ENCODE measurements around the gene USF2.
A peak's percentile ranks its signal among the peaks of the same experiment; 100 is the strongest.

The USF2 gene

GRCh38 chr19:35265900-35266519 is 2.8 kb upstream of the USF2 start:
- no peak for TF ChIP-seq CTCF (IDR thresholded peaks at IDR 0.05; ENCODE audit: control extremely low read depth, extremely low read depth, low read depth, missing control alignments)
- DNase-seq (ENCODE audit: extremely low spot score) = no peak
- CTCF ChIA-PET = interaction anchor here (0.7 to 3.4 kb wide), 5 partner anchors 9 to 229 kb away, joined by 3 to 12 read pairs (median 3); partner anchors contain the start of gene FXYD7
- POLR2A ChIA-PET = interaction anchor here (0.6 kb wide), 2 partner anchors 9 to 61 kb away, joined by 3 to 7 read pairs; no protein-coding TSS in a partner anchor

GRCh38 chr19:35266520-35267352 is 2.0 kb upstream of the USF2 start:
- ChIA-PET POLR2A (interaction anchor here (0.6 kb wide), 1 partner anchor 61 kb away, joined by 7 read pairs; no protein-coding TSS in a partner anchor), CTCF (interaction anchor here (1.3 to 3.4 kb wide), 3 partner anchors 9 to 228 kb away, joined by 3 to 12 read pairs (median 3); no protein-coding TSS in a partner anchor)
- no peak for DNase-seq (ENCODE audit: extremely low spot score)
- TF ChIP-seq CTCF (IDR thresholded peaks at IDR 0.05; ENCODE audit: control extremely low read depth, extremely low read depth, low read depth, missing control alignments) = no peak

- no peak for DNase-seq (ENCODE audit: extremely low spot score)
- POLR2A ChIA-PET = no interaction called here
- CTCF ChIA-PET = no interaction called here
Observed at GRCh38 chr19:35267353-35267817, 1.4 kb upstream of the USF2 start.

GRCh38 chr19:35267818-35268535 is 785 bp upstream of the USF2 start:
- CTCF ChIA-PET = interaction anchor here (1.9 kb wide), 1 partner anchor 126 kb away, joined by 8 read pairs; no protein-coding TSS in a partner anchor
- DNase-seq (ENCODE audit: extremely low spot score) = peak; percentile 96

More at GRCh38 chr19:35267353-35267817, 1.4 kb upstream of the USF2 start:
- no peak for TF ChIP-seq CTCF (IDR thresholded peaks at IDR 0.05; ENCODE audit: control extremely low read depth, extremely low read depth, low read depth, missing control alignments)

GRCh38 chr19:35269438-35270117 is 816 bp downstream of the USF2 start:
- POLR2A ChIA-PET = interaction anchor here (0.5 kb wide), 1 partner anchor 65 kb away, joined by 4 read pairs; no protein-coding TSS in a partner anchor
- CTCF ChIA-PET = interaction anchor here (0.5 to 2.2 kb wide), 16 partner anchors 12 to 240 kb away, joined by 3 to 12 read pairs (median 4); partner anchors contain the start of gene HAMP

More at GRCh38 chr19:35267818-35268535, 785 bp upstream of the USF2 start:
- no peak for TF ChIP-seq CTCF (IDR thresholded peaks at IDR 0.05; ENCODE audit: control extremely low read depth, extremely low read depth, low read depth, missing control alignments)
- POLR2A ChIA-PET = no interaction called here

More at GRCh38 chr19:35269438-35270117, 816 bp downstream of the USF2 start:
- peak; percentile 73 for TF ChIP-seq CTCF (IDR thresholded peaks at IDR 0.05; ENCODE audit: control extremely low read depth, extremely low read depth, low read depth, missing control alignments)
- peak; percentile 89 for DNase-seq (ENCODE audit: extremely low spot score)
